RWPE2 (cell line): ENCODE data around the gene RALGPS2.
A peak's percentile ranks its signal among the peaks of the same experiment; 100 is the strongest.
"Not testable (repeated sequence)": the region's sequence is repeated elsewhere in the genome, so short reads cannot be mapped to it uniquely, and the experiment has no call there.

Experiments
- ATAC-seq: fragments of 200-7000 bp; cut with Tn5 transposase; 3 replicates; pipeline ENCODE4 v1.9.1; 2021; ENCODE audit warnings: low read depth
- DNase-seq: peaks from one replicate; pipeline ENCODE4 v3.0.0-alpha.2; 2020; ENCODE audit warnings: low spot score
- H3K27ac ChIP-seq: fragments of 450-650 bp; 2 replicates; pipeline ENCODE4 v1.5.1; 2017; ENCODE audit warnings: mild to moderate bottlenecking; ENCODE audit not compliant: poor library complexity, severe bottlenecking
- H3K27me3 ChIP-seq: fragments of 250-450 bp; sonication (Bioruptor Pico); 2 replicates; pipeline ENCODE4 v1.5.1; 2021; ENCODE audit warnings: mild to moderate bottlenecking, moderate library complexity; ENCODE audit not compliant: insufficient read depth, poor library complexity, severe bottlenecking
- H3K36me3 ChIP-seq: fragments of 250-450 bp; sonication (Bioruptor Pico); 2 replicates; pipeline ENCODE4 v1.5.1; 2020; ENCODE audit warnings: low read depth, mild to moderate bottlenecking, moderate library complexity
- H3K4me1 ChIP-seq: fragments of 250-450 bp; sonication (Bioruptor Pico); 2 replicates; pipeline ENCODE4 v1.5.1; 2021; ENCODE audit warnings: mild to moderate bottlenecking, moderate library complexity; ENCODE audit not compliant: insufficient read depth, poor library complexity, severe bottlenecking
- H3K4me3 ChIP-seq: fragments of 250-450 bp; sonication (Bioruptor Pico); 2 replicates; pipeline ENCODE4 v1.5.1; 2021; ENCODE audit warnings: mild to moderate bottlenecking, moderate library complexity; ENCODE audit not compliant: severe bottlenecking
- H3K9me3 ChIP-seq: fragments of 250-450 bp; sonication (Bioruptor Pico); 2 replicates; pipeline ENCODE4 v1.5.1; 2021; ENCODE audit warnings: mild to moderate bottlenecking, moderate library complexity; ENCODE audit not compliant: severe bottlenecking
- CTCF ChIP-seq: fragments of 450-650 bp; IDR thresholded peaks from one replicate; pipeline ENCODE4 v1.5.1; 2017; ENCODE audit warnings: mild to moderate bottlenecking, moderate library complexity; ENCODE audit not compliant: poor library complexity, severe bottlenecking

Gene RALGPS2

DNA sequence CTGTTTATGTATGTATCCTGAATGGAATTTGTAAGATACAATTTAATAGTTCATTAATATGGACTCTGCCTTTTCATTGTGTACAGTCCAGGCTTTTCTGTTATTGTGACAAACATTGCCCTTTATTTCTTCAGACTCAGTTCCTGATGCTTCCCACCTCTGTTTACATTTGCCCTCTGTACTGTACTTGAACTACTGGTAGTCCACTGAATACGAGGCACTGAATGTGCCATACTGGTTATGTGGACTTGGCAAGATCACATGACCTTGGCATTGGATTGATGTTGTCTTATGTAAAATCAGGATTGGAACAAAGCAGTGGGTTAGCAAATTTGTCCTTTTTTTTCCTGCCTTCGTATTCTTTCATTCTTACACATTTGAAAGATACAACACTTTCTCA, 27.8 kb downstream of the RALGPS2 start:
- Histone ChIP-seq H3K27ac (no peak overlapping the region), H3K4me1 (no peaks in the 10 kb centered on the region), H3K9me3 (peaks cover 4% of the 10 kb centered on the region), H3K27me3 (no peaks in the 10 kb centered on the region), H3K4me3 (no peak overlapping the region), H3K36me3 (no peaks in the 10 kb centered on the region)
- no peak for DNase-seq
- no peak for TF ChIP-seq CTCF
- ATAC-seq, result no peak

DNA sequence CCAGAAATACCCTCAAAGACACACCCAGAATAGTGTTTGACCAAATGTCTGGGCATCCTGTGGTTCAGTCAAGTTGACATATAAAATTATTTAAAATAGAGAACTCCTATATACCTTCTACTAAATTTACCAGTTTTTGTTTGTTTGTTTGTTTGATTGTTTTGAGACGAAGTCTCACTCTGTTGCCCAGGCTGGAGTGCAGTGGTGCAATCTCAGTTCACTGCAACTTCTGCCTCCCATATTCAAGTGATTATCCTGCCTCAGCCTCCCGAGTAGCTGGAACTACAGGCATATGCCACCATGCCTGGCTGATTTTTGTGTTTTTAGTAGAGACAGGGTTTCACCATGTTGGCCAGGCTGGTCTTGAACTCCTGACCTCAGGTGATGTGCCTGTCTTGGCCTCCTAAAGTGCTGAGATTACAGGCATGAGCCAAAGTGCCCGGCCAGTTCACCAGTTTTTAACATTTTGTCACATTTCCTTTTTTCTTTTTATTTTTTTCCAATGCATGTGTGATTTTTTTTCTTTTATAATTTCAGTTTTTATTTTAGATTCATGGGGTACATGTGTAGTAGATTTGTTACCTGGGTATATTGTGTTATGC, 29.7 kb downstream of the RALGPS2 start:
- not testable (repeated sequence) for H3K4me3 ChIP-seq, ATAC-seq, H3K27ac ChIP-seq, H3K4me1 ChIP-seq, H3K9me3 ChIP-seq, H3K36me3 ChIP-seq, DNase-seq, H3K27me3 ChIP-seq

- no peak for ATAC-seq
These were observed 43.4 kb downstream of the RALGPS2 start for GRCh38 chr1:178768423-178768822.

GRCh38 chr1:178772952-178773351, 47.9 kb downstream of the RALGPS2 start:
- DNase-seq (no peak), ATAC-seq (no peak)
- no peak overlapping the region for H3K27ac ChIP-seq
- H3K4me3 ChIP-seq, result no peak overlapping the region
- peaks cover 3% of the 10 kb centered on the region for H3K9me3 ChIP-seq
- peaks cover 4% of the 10 kb centered on the region for H3K27me3 ChIP-seq
- no peak for TF ChIP-seq CTCF
- H3K36me3 ChIP-seq, result no peaks in the 10 kb centered on the region
- H3K4me1 ChIP-seq, result no peaks in the 10 kb centered on the region

More at GRCh38 chr1:178768423-178768822, 43.4 kb downstream of the RALGPS2 start:
- Histone ChIP-seq H3K4me3 (no peak overlapping the region), H3K4me1 (no peaks in the 10 kb centered on the region), H3K36me3 (no peaks in the 10 kb centered on the region), H3K27ac (no peak overlapping the region), H3K9me3 (peaks cover 8% of the 10 kb centered on the region), H3K27me3 (no peaks in the 10 kb centered on the region)
- DNase-seq, result no peak
- TF ChIP-seq CTCF, result peak; percentile 50

GRCh38 chr1:178774263-178774662, 49.2 kb downstream of the RALGPS2 start:
- Histone ChIP-seq H3K27ac (no peak overlapping the region), H3K36me3 (no peaks in the 10 kb centered on the region; the same call in 1 of the 2 replicates), H3K27me3 (peaks cover 4% of the 10 kb centered on the region), H3K4me3 (no peak overlapping the region), H3K9me3 (no peaks in the 10 kb centered on the region), H3K4me1 (no peaks in the 10 kb centered on the region)
- DNase-seq, result no peak
- no peak for ATAC-seq
- TF ChIP-seq CTCF, result peak; percentile 71
